NB4 (cell line): ENCODE results near the gene PORCN.
A peak's percentile ranks its signal among the peaks of the same experiment; 100 is the strongest.
"Not testable (repeated sequence)": the region's sequence is repeated elsewhere in the genome, so short reads cannot be mapped to it uniquely, and the experiment has no call there.

Experiments used
- DNase-seq: peaks from one replicate; pipeline ENCODE4 v3.0.0; 2010; ENCODE audit warnings: low read depth
- H3K4me3 ChIP-seq: one replicate; pipeline ENCODE4 v1.5.1; 2011; ENCODE audit warnings: mild to moderate bottlenecking, low read depth, low read length, moderate library complexity
- MYC ChIP-seq: IDR thresholded peaks from 2 replicates; pipeline ENCODE4 v1.6.1; 2011; ENCODE audit warnings: low read depth, low read length
- POLR2A ChIP-seq: IDR thresholded peaks from 2 replicates; pipeline ENCODE4 v1.6.1; 2011; ENCODE audit warnings: mild to moderate bottlenecking; ENCODE audit not compliant: insufficient read length; ENCODE audit errors: extremely low read depth
- TF ChIP-seq, protein P1 (sequence below): IDR thresholded peaks from one replicate; pipeline ENCODE4 v1.5.1; 2012; ENCODE audit warnings: low read depth, low read length
- TF ChIP-seq, protein P2 (sequence below): IDR thresholded peaks from 2 replicates; pipeline ENCODE4 v1.6.1; 2011; ENCODE audit warnings: low read depth, low read length

Gene PORCN

GRCh38 chrX:48514126-48514806, 5.5 kb downstream of the PORCN start:
- TF ChIP-seq, protein P1, sequence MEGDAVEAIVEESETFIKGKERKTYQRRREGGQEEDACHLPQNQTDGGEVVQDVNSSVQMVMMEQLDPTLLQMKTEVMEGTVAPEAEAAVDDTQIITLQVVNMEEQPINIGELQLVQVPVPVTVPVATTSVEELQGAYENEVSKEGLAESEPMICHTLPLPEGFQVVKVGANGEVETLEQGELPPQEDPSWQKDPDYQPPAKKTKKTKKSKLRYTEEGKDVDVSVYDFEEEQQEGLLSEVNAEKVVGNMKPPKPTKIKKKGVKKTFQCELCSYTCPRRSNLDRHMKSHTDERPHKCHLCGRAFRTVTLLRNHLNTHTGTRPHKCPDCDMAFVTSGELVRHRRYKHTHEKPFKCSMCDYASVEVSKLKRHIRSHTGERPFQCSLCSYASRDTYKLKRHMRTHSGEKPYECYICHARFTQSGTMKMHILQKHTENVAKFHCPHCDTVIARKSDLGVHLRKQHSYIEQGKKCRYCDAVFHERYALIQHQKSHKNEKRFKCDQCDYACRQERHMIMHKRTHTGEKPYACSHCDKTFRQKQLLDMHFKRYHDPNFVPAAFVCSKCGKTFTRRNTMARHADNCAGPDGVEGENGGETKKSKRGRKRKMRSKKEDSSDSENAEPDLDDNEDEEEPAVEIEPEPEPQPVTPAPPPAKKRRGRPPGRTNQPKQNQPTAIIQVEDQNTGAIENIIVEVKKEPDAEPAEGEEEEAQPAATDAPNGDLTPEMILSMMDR, result no peak
- TF ChIP-seq, protein P2, sequence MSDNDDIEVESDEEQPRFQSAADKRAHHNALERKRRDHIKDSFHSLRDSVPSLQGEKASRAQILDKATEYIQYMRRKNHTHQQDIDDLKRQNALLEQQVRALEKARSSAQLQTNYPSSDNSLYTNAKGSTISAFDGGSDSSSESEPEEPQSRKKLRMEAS, result no peak
- no peak for TF ChIP-seq POLR2A
- TF ChIP-seq MYC, result no peak
- no peak overlapping the region for H3K4me3 ChIP-seq
- DNase-seq, result no peak

DNA sequence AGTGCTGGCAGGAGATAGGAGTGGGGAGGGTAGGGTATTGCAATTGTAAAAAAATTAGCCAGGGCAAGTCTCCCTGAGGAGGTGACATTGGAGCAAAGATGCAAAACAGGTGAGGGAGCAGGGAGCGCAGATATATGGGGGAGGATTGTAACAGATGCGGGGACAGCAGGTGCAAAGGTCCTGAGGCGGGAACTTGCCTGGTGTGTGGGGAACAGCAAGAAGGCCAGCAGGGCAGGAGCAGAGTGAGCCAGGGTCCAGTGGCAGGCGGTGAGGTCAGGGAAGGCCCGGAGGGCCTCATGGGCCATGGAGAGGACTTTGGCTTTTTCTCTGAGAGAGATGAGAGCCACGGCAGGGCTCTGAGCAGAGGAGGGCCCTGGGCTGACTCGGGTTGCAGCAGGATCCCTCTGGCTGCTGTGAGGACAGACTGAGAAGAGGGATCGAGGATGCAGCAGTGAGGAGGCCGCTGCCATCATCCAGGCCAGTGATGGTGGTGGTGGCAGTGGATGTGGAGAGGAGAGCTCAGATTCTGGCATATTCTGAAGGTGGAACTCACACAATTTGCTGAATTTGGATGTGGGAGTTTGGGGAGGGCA, 6.2 kb downstream of the PORCN start:
- no peak for DNase-seq
- H3K4me3 ChIP-seq, result no peak overlapping the region
- TF ChIP-seq, protein P2, result no peak
- TF ChIP-seq MYC, result no peak
- TF ChIP-seq, protein P1, result no peak
- no peak for TF ChIP-seq POLR2A

DNA sequence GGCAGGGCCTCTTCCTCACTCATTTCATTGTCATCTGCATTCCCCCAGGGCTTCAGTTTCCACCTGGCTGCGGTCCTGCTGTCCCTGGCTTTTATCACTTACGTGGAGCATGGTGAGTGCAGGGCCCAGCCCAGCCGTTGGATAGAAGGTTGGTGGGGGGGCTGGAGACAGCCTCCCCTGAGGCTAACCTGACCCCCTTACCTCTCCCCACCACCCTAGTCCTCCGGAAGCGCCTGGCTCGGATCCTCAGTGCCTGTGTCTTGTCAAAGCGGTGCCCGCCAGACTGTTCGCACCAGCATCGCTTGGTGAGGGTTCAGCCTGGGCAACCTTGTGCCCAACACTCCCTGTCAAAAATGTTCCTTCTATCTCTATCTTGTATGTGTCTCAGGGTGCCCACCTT, 7.0 kb downstream of the PORCN start:
- no peak overlapping the region for H3K4me3 ChIP-seq
- no peak for DNase-seq
- TF ChIP-seq, protein P1, result no peak
- TF ChIP-seq, protein P2, result no peak
- TF ChIP-seq POLR2A (no peak), MYC (no peak)

DNA sequence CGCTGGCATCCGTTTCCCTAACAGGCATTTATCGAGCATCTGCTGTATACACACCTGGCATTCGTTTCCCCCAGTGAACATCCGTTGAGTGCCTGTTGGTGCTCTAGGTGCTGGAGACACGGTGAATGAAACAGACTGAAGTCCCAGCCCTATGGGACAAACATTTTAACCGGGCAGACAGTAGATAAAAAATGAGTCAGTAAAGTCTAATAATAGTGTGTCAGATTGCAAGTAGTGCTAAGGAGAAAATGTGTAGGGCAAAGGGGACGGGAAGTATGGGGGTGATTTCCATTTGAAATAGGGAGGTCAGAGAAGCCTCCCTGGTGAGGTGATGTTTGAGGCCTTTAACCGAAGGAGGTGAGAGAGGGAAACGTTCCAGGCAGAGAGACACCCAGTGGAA, 7.5 kb downstream of the PORCN start:
- DNase-seq, result no peak
- H3K4me3 ChIP-seq, result no peak overlapping the region
- TF ChIP-seq, protein P1, result no peak
- TF ChIP-seq POLR2A (no peak), MYC (no peak)
- TF ChIP-seq, protein P2, result no peak

DNA sequence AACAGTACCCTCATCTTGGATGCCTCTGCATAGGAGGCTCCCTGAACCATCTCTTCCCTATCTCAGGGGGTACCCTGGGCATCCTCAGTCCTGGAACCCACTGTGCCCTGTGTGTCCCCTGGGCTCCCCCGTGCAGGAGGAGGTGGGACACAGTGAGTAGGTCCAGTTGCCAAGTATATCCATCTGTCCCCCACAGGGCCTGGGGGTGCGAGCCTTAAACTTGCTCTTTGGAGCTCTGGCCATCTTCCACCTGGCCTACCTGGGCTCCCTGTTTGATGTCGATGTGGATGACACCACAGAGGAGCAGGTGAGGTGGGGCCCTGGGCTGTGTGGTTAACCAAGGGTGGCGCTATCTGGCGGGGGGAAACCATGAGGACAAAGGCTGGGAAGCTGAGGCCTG, 8.2 kb downstream of the PORCN start:
- H3K4me3 ChIP-seq, result no peak overlapping the region
- TF ChIP-seq, protein P2, result no peak
- TF ChIP-seq, protein P1, result no peak
- TF ChIP-seq MYC, result no peak
- TF ChIP-seq POLR2A, result no peak
- no peak for DNase-seq

DNA sequence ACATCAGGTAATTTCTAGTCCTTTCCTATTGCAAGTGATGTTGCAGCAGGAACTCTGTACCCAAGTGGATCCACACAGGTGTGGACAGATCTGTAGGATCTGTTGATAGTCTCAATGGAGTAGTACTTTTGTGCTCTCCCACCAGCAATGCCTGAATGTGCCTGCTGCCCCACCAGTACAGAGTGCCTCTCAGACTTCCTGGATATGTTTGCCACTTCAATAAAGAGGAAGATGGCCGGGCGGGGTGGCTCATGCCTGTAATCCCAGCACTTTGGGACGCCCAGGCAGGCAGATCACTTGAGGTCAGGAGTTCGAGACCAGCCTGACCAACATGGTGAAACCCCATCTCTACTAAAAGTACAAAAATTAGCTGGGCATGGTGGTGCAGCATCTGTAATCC, 10.7 kb downstream of the PORCN start:
- DNase-seq, result peak; percentile 28
- H3K4me3 ChIP-seq, result not testable (repeated sequence)
